Fibroblast of mammary gland (primary cell): Measurements from ENCODE around the gene ARHGAP42.

Experiments
- DNase-seq: peaks from one replicate; pipeline ENCODE4 v3.0.0-alpha.2; 2010; ENCODE audit warnings: low read depth
- H3K4me3 ChIP-seq: 2 replicates; pipeline ENCODE4 v1.5.1; 2011; ENCODE audit warnings: low read depth, mild to moderate bottlenecking, low read length, moderate library complexity; ENCODE audit not compliant: control insufficient read depth
- TF ChIP-seq, protein P1 (sequence below): conservative IDR thresholded peaks from 2 replicates; pipeline ENCODE4 v1.5.1; 2011; ENCODE audit warnings: low read depth, low read length, inconsistent platforms; ENCODE audit not compliant: control insufficient read depth, insufficient read depth

The ARHGAP42 gene

DNA sequence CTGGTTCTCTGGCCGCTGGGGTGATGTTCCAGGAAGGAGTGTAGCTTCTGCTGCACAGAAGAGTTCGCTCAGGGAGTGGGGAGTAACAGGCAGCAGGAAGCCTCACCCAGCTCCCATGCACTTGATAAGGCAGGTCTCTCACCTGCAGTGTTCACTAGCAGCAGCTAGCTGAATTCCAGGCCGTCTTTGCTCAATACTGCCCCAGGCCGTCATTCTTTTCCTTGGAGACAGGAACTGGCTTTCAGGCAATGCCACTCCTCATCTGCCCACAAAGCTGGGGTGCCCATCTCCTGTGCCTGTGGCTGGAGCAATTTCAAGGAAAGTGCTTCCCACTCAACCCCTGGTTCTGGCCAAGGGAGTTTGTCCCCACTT lies 66.1 kb downstream of the ARHGAP42 start:
- DNase-seq: no peak
- no peak overlapping the region for H3K4me3 ChIP-seq
- TF ChIP-seq, protein P1, sequence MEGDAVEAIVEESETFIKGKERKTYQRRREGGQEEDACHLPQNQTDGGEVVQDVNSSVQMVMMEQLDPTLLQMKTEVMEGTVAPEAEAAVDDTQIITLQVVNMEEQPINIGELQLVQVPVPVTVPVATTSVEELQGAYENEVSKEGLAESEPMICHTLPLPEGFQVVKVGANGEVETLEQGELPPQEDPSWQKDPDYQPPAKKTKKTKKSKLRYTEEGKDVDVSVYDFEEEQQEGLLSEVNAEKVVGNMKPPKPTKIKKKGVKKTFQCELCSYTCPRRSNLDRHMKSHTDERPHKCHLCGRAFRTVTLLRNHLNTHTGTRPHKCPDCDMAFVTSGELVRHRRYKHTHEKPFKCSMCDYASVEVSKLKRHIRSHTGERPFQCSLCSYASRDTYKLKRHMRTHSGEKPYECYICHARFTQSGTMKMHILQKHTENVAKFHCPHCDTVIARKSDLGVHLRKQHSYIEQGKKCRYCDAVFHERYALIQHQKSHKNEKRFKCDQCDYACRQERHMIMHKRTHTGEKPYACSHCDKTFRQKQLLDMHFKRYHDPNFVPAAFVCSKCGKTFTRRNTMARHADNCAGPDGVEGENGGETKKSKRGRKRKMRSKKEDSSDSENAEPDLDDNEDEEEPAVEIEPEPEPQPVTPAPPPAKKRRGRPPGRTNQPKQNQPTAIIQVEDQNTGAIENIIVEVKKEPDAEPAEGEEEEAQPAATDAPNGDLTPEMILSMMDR: no peak

DNA sequence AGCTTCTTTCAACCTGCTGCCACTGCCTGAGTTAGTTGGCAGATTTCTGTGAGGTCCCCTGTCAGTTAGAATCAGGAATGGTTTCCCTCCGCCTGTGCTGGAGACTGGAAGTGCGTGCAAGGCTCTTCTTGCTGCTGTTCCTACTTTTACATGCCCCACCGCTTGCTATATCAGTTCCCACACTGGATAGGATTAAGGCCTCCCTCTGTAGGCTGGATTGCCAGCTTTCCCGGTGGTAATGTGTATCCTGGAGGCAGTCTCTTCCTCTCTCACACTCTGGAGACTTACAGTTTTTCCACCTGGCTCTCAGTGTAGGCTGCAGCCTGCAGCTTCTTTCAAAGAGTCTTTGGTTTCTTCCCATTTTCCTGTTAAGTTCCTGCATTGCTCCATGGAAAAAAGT lies 66.5 kb downstream of the ARHGAP42 start:
- no peak for DNase-seq
- TF ChIP-seq, protein P1: no peak
- H3K4me3 ChIP-seq: no peak overlapping the region

DNA sequence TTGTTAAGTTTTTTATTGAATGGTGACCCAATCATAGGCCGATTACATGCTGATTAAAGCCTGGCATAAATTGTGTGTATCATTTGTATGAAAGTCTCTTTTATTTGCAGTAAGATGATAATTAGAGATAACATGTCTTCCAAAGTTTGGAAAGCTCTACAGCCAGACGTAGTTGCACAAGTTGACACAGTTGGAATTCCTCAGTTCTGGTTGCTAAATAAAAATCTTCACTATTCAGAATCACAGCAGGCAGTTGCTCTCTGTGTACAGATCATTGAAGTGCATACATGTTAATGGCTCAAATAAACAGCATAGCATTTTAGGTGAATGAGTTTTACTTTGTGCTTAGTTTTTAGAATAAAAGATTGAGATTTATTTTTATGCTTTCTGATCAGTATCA lies 69.5 kb downstream of the ARHGAP42 start:
- DNase-seq: no peak
- H3K4me3 ChIP-seq: no peak overlapping the region
- TF ChIP-seq, protein P1: no peak

DNA sequence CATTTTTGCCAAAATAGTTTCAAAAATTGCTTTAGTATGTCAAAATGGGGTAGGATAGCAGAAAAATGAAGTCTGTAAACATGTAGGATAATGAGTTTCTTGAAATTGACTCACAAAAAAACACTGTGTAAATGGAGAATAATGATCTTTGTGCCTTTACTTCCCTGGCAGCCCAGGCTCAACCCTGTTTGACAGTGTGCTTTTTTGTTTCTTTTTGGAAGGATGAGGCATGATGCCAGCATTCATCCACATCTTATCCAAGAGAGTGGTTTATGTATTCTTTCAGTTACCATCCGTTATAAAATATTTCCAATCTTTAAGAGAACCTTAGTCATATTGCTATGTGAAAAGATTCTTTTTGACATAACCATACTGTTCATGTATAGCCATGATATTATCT lies 70.6 kb downstream of the ARHGAP42 start:
- DNase-seq: no peak
- TF ChIP-seq, protein P1: no peak
- no peak overlapping the region for H3K4me3 ChIP-seq

DNA sequence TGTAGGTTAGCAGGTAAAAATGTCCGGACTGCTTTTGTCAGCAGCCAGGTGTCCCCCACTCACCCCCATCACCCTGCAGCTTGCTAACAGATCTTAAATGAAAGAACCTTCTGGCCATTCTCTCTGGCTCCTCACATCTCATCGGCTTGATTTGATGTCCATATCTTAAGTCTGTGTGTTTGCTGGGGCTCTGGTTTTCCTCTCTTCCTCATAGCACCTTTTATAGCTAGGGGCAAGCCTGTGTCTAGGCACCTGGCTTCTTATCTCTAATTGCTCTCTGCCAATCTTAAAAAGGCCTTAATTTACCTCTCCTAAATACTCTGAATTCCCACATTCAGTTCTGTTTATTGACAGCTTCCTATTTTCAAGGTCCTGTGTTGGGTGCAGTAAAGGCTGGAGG lies 72.0 kb downstream of the ARHGAP42 start:
- TF ChIP-seq, protein P1: no peak
- no peak overlapping the region for H3K4me3 ChIP-seq
- no peak for DNase-seq

DNA sequence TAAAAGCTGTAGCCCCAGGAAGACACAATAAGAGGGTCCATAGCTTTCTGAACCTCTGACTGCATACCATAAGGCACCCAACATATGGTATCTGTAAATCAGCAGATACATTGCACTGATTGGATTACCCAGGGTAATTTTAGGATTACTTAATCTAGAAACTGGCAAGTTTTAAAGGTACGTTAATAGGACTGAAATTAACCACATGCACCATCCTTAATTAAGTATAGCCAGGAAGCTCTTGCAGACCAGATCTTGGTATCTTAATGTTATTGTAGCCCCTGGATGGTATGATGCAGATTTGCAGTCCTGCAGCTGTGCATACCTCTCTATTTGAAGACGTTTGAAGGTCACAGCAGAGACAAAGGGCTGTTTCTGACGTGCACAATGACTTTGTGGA lies 72.8 kb downstream of the ARHGAP42 start:
- H3K4me3 ChIP-seq: no peak overlapping the region
- TF ChIP-seq, protein P1: no peak
- DNase-seq: no peak

DNA sequence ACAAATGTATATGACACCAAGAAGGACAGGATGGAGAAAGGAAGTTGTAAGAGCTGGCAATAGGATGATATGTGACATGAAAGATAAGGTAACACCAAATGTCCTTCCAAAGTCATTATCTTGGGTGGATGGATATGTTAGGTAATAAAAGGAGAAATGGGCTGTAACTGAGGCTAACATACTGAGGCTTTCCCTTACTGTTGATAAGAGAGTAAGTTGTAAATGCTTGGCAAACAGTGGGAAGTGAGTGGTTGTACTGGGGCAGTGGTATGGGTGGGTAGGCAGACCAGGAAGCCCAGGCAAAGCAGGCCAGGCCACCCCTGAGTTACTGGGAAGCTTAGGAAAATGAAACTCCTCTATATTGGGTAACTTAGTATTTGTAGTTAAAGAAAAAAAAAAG lies 73.7 kb downstream of the ARHGAP42 start:
- DNase-seq: no peak
- TF ChIP-seq, protein P1: no peak
- no peak overlapping the region for H3K4me3 ChIP-seq
